Subcutaneous adipose tissue (tissue), 4 donors: ENCODE data around the gene ZNF14. TPM values are rescaled to one million over a fixed set of nuclear protein-coding genes. Genes with fewer than 3 reads are reported as not detected.

ENCODE experiments used
- total RNA-seq, 4 donors: library from RNA; depleted of rRNA; stranded (reverse); fragments of >200 nt; gene quantifications; one replicate each; pipeline ENCODE4 v1.1.0, GENCODE V29; 2016
- TF ChIP-seq, protein P1 (sequence below): fragments of 450-650 bp; IDR thresholded peaks from one replicate; pipeline ENCODE4 v1.5.1; 2016; ENCODE audit warnings: low read depth, mild to moderate bottlenecking, control low read depth, antibody characterized with exemption, moderate library complexity

The ZNF14 gene
- total RNA-seq, 4 donors from 2014 or later = 5.7 to 9.6 (median 8.2) TPM

DNA sequence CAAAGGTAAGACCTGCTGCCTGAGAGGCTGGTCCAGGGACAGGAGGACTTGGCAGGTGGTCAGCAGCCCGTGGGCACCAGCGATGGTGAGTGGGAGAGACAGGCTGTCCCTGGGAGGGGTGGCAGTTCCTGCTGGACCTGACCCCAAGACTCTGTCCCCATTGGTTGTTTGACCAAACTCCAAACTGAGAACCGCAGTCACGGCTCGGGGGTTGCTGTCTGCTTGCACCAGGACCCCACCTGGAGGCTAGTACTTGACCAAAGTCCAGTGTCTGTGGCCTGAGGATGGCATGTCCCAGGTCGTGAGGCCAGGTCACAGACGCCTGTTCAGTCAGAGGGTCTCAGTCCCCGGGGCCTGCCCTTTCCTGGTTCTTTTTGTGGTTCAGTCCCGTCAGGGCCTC lies 9.9 kb upstream of the ZNF14 start:
- TF ChIP-seq, protein P1, sequence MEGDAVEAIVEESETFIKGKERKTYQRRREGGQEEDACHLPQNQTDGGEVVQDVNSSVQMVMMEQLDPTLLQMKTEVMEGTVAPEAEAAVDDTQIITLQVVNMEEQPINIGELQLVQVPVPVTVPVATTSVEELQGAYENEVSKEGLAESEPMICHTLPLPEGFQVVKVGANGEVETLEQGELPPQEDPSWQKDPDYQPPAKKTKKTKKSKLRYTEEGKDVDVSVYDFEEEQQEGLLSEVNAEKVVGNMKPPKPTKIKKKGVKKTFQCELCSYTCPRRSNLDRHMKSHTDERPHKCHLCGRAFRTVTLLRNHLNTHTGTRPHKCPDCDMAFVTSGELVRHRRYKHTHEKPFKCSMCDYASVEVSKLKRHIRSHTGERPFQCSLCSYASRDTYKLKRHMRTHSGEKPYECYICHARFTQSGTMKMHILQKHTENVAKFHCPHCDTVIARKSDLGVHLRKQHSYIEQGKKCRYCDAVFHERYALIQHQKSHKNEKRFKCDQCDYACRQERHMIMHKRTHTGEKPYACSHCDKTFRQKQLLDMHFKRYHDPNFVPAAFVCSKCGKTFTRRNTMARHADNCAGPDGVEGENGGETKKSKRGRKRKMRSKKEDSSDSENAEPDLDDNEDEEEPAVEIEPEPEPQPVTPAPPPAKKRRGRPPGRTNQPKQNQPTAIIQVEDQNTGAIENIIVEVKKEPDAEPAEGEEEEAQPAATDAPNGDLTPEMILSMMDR = no peak

DNA sequence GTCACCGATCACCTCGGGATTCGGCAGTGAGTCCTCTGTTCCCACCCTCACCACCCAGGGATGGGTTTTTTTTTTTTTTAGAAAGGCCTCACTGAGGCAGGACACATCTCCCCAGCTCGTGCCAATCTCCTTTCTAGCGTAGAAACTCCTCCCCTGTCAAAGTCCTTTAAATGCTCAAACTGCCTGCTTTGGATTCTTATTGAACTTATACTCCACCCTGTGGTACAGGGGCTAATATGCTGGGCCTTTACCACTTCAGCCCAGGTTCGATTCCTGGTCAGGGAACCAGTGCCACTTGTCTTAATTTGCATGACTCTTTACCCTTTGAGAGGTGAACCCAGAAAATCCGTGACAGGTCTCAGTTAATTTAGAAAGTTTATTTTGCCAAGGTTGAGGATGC lies 8.3 kb upstream of the ZNF14 start:
- TF ChIP-seq, protein P1 = no peak

DNA sequence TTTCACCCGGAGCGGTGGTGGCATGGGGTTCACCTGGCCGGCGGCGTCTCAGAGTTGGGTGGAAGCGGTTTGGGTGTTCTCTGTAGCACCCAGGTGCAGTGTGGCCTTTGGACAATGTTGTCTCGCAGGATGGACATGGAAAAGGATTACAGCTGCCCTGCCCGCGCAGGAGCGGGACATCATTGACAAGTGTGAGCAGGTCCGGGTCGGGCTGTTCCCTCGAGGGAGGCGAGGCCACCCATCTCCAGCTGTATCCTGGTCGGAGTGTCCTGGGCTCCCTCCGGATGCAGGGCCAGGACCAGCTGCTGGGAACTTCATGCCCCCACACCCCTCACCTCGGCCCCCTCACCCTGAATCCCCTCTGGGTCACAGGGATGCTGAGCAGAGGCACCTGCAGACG lies 7.8 kb upstream of the ZNF14 start:
- TF ChIP-seq, protein P1 = no peak

GRCh38 chr19:19738564-19738963 lies 5.7 kb upstream of the ZNF14 start:
- TF ChIP-seq, protein P1 = no peak

GRCh38 chr19:19737559-19738332 lies 4.8 kb upstream of the ZNF14 start:
- TF ChIP-seq, protein P1 = no peak

DNA sequence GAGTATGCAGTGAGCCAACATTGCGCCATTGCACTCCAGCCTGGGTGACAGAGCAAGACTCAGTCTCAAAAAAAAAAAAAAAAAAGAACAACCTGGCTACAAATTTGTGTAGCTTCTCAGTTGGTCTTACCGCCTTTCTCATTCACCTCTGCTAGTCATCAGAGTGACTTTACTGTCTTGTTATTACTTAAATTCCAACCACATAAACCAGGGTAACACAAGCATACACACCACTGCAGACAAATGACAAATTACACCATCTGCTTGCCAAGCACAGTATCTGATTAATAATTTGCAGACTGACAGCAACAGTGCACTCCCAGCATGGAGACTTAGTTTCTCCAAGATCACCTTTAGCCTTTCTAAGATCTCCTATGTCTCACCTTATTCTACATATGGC lies 11.0 kb downstream of the ZNF14 start:
- TF ChIP-seq, protein P1 = no peak

GRCh38 chr19:19719798-19720197 lies 13.1 kb downstream of the ZNF14 start:
- TF ChIP-seq, protein P1 = no peak
